DOHH2 (cell line): ENCODE data around the gene CFAP46.

Experiments used
- H3F3A ChIP-seq: fragments of 200-600 bp; sonication (generic), shearing (Covaris generic); 2 replicates; pipeline ENCODE4 v1.6.0; 2016; ENCODE audit warnings: antibody characterized with exemption, mild to moderate bottlenecking; ENCODE audit not compliant: control insufficient read depth, insufficient read depth
- H3K27ac ChIP-seq: fragments of 200-600 bp; sonication (generic); 2 replicates; pipeline ENCODE4 v1.5.1; 2014; ENCODE audit warnings: low read depth, mild to moderate bottlenecking, low read length, moderate library complexity
- H3K27me3 ChIP-seq: fragments of 200-600 bp; sonication (generic); 2 replicates; pipeline ENCODE4 v1.6.1; 2014; ENCODE audit warnings: mild to moderate bottlenecking, low read length, mixed read lengths; ENCODE audit not compliant: control insufficient read depth
- H3K36me3 ChIP-seq: fragments of 200-600 bp; sonication (generic); 2 replicates; pipeline ENCODE4 v1.6.1; 2014; ENCODE audit warnings: mild to moderate bottlenecking, low read length, moderate library complexity, mixed read lengths; ENCODE audit not compliant: control insufficient read depth
- H3K4me1 ChIP-seq: fragments of 200-600 bp; sonication (generic); 2 replicates; pipeline ENCODE4 v1.6.1; 2014; ENCODE audit warnings: mild to moderate bottlenecking, low read length, mixed read lengths; ENCODE audit not compliant: control insufficient read depth
- H3K4me2 ChIP-seq: fragments of 200-600 bp; sonication (generic); 2 replicates; pipeline ENCODE4 v1.6.0; 2014; ENCODE audit warnings: mild to moderate bottlenecking, low read length, moderate library complexity
- H3K4me3 ChIP-seq: fragments of 200-600 bp; sonication (generic); 2 replicates; pipeline ENCODE4 v1.5.1; 2014; ENCODE audit warnings: mild to moderate bottlenecking, low read length, mixed read lengths
- H3K79me2 ChIP-seq: fragments of 200-600 bp; sonication (generic); 2 replicates; pipeline ENCODE4 v1.6.1; 2014; ENCODE audit warnings: mild to moderate bottlenecking, low read length, mixed read lengths; ENCODE audit not compliant: control insufficient read depth
- H3K9me2 ChIP-seq: fragments of 200-600 bp; sonication (generic); replicated peaks from 2 replicates; pipeline ENCODE4 v1.6.1; 2014; ENCODE audit warnings: mild to moderate bottlenecking, low read length, mixed read lengths; ENCODE audit not compliant: control insufficient read depth
- H3K9me3 ChIP-seq: fragments of 200-600 bp; sonication (generic); 2 replicates; pipeline ENCODE4 v1.6.1; 2014; ENCODE audit warnings: antibody characterized with exemption, low read length, mixed read lengths; ENCODE audit not compliant: control insufficient read depth, insufficient read depth
- H4K20me1 ChIP-seq: fragments of 200-600 bp; sonication (generic); 2 replicates; pipeline ENCODE4 v1.6.0; 2014; ENCODE audit warnings: low read depth, mild to moderate bottlenecking, antibody characterized with exemption, low read length, moderate library complexity; ENCODE audit not compliant: control insufficient read depth, insufficient read depth
- EZH2phosphoT487 ChIP-seq: fragments of 200-600 bp; sonication (generic); IDR thresholded peaks from 2 replicates; pipeline ENCODE4 v1.6.1; 2017; ENCODE audit warnings: borderline replicate concordance, mild to moderate bottlenecking, antibody characterized with exemption, low read length, moderate library complexity, mixed read lengths
- TF ChIP-seq, protein P1 (sequence below): fragments of 200-600 bp; sonication (generic); IDR thresholded peaks from one replicate; pipeline ENCODE4 v1.5.1; 2014; ENCODE audit warnings: antibody characterized with exemption, mild to moderate bottlenecking, low read depth, low read length; ENCODE audit not compliant: poor library complexity, severe bottlenecking

Gene CFAP46

DNA sequence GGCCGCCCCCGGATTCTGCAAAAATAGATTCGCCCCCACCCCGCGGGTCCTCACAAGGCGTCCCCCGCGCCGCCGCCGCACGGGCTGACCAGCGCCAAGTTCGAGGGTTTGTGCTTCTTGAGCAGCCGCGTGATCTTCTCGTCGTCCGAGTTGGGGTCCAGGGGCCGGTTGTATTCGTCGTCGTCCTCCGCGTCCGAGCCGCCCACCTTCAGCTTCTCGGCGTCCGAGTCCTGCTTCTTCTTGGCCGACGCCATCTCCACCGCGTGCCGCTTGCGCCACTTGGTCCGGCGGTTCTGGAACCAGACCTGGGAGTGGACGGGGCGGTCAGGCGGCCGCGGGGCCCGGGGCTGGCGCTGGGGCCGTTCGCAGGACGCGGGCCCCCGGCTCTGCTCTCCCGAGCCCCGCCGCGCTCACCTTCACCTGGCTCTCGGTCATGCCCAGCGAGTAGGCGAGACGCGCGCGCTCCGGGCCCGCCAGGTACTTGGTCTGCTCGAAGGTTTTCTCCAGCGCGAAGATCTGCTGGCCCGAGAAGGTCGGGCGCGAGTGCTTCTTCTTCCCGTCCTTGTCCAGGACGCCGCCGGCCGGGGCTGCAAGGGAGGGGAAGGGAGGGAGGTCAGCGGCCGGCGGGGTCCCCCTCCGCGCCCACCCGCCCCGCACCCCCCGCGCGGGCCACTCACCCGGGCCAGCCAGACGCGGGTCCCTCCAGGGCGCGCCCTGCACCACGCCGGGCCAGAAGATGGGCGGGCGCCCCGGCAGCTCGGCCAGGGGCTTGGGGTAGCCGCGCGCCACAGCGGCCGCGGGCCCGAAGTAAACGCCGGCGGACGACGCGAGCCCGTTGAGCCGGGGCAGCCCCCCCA is 157.3 kb downstream of the CFAP46 start:
- no peak overlapping the region for H3K27ac ChIP-seq
- H3F3A ChIP-seq, result no peaks in the 10 kb centered on the region
- H3K4me1 ChIP-seq, result no peaks in the 10 kb centered on the region
- H3K4me3 ChIP-seq, result no peak overlapping the region
- TF ChIP-seq, protein P1, sequence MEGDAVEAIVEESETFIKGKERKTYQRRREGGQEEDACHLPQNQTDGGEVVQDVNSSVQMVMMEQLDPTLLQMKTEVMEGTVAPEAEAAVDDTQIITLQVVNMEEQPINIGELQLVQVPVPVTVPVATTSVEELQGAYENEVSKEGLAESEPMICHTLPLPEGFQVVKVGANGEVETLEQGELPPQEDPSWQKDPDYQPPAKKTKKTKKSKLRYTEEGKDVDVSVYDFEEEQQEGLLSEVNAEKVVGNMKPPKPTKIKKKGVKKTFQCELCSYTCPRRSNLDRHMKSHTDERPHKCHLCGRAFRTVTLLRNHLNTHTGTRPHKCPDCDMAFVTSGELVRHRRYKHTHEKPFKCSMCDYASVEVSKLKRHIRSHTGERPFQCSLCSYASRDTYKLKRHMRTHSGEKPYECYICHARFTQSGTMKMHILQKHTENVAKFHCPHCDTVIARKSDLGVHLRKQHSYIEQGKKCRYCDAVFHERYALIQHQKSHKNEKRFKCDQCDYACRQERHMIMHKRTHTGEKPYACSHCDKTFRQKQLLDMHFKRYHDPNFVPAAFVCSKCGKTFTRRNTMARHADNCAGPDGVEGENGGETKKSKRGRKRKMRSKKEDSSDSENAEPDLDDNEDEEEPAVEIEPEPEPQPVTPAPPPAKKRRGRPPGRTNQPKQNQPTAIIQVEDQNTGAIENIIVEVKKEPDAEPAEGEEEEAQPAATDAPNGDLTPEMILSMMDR, result no peak
- TF ChIP-seq EZH2phosphoT487, result no peak
- peaks cover 21% of the 10 kb centered on the region; the same call in 1 of the 2 replicates for H3K9me3 ChIP-seq
- no peak overlapping the region for H3K4me2 ChIP-seq
- no peaks in the 10 kb centered on the region for H3K36me3 ChIP-seq
- H3K9me2 ChIP-seq, result no peaks in the 10 kb centered on the region
- no peaks in the 10 kb centered on the region for H3K79me2 ChIP-seq
- H3K27me3 ChIP-seq, result no peaks in the 10 kb centered on the region
- no peaks in the 10 kb centered on the region for H4K20me1 ChIP-seq

DNA sequence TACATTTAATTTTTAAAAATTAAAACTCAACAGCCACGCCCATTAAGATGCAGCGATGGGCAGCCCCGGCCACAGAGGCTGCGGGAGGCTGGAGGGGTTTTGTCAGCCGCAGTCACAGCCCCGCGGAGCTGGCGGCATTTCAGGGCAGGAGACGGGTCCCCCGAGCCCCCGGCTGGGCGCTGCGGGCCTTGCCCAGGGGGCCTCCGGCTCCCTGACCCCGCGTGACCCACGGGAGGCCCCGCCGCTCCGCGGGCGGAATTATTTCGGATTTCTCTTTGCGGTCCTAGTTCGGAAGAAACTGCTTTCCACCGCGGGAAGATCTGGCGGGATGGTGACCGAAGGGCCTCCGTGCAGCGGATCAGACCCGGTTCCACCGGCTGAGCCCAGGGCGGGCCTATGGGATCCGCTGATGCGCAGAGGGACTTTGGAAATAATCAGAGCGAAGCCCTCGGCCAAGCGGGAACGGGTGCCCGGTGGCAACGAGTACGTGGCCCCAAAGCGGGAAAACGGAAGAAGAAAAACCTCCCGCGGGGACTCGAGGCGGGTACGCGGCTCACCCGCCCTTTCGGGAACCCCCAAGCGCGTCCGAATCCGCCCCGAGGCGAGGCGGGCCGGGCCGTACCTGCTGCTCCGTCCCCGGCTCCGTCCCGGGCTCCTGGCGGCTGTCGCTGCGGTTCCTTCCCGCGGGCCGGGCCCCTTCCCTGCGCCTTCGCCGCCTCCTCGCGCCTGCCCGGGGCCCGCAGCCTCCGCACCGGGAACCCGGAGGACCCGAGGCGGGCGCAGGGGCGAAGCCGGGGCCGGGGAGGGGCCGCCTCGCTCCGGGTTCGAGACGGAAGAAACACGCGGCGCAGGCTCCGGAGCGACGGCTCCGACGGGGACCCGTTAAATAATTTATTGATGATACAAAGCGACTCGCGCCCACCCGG is 158.2 kb downstream of the CFAP46 start:
- Histone ChIP-seq H3K9me2 (no peaks in the 10 kb centered on the region), H3K27ac (no peak overlapping the region), H4K20me1 (no peaks in the 10 kb centered on the region), H3K9me3 (peaks cover 16% of the 10 kb centered on the region; the same call in 1 of the 2 replicates), H3K4me3 (no peak overlapping the region), H3K4me2 (no peak overlapping the region), H3K4me1 (no peaks in the 10 kb centered on the region), H3K79me2 (no peaks in the 10 kb centered on the region), H3K27me3 (no peaks in the 10 kb centered on the region), H3F3A (no peaks in the 10 kb centered on the region), H3K36me3 (no peaks in the 10 kb centered on the region)
- TF ChIP-seq, protein P1, result no peak

DNA sequence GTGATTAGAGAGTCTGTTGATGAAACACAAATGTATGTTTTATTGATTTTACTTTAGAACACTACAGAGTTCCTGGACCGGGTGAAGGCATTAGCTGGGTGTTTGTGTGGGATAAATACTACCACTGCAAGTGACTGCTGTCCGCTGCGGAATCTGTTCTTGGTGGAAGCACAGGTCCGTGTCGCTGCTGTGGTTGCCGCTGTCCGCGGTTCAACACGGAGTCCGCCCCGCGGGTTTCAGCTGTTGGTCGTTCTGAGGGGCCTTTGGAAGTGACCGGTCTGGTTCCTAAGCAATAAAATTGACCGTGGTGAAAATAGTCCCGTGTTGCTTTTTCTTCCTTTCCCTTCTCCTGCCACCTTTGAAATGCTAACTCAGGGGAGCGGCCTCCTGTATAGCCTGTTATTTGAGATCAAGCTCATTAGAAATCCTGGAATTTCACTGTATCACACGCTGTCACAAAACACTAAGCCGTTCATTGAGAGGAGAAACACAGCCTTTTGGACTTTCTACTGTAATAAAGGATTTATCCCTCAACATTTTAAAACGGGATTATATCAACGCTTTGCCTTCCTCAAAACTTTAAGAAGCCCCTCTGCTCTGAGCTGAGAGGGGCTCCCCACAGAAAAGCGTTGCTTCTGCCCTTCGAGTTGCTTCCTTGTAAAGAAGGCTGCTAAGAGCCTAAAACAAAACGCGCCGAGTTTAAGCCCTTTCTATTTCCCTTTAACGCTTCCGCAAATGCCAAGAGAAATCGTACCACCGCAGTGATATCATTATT is 159.0 kb downstream of the CFAP46 start:
- Histone ChIP-seq H3F3A (no peaks in the 10 kb centered on the region), H3K27me3 (no peaks in the 10 kb centered on the region), H3K36me3 (no peaks in the 10 kb centered on the region), H4K20me1 (no peaks in the 10 kb centered on the region), H3K9me2 (no peaks in the 10 kb centered on the region), H3K79me2 (no peaks in the 10 kb centered on the region), H3K4me2 (no peak overlapping the region), H3K4me1 (no peaks in the 10 kb centered on the region), H3K27ac (no peak overlapping the region), H3K4me3 (no peak overlapping the region), H3K9me3 (peaks cover 12% of the 10 kb centered on the region; the same call in 1 of the 2 replicates)
- TF ChIP-seq EZH2phosphoT487, result no peak
